ENCODE measurements around the gene SUCLA2. TPM values are rescaled to one million over a fixed set of nuclear protein-coding genes. Genes with fewer than 3 reads are reported as not detected.

The SUCLA2 gene
- total and polyA plus RNA-seq, 9 of the 15 experiments (the other 6 are each of a cell fraction or from before 2014, with no cell fraction given), result 23.3 to 52.9 (median 35.8) TPM

GRCh38 chr13:47976325-47976724 is 24.7 kb downstream of the SUCLA2 start:
- CTCF ChIA-PET (ENCODE audit: low intra/inter-chr PET ratio), result no interaction called here
- no peak for TF ChIP-seq SAP30 (IDR thresholded peaks at IDR 0.05; ENCODE audit: borderline replicate concordance, insufficient read depth, low read depth, low read length, poor library complexity, severe bottlenecking)
- TF ChIP-seq KLF10 (CRISPR knock-in tag; IDR thresholded peaks at IDR 0.05), result no peak
- TF ChIP-seq, protein P1, sequence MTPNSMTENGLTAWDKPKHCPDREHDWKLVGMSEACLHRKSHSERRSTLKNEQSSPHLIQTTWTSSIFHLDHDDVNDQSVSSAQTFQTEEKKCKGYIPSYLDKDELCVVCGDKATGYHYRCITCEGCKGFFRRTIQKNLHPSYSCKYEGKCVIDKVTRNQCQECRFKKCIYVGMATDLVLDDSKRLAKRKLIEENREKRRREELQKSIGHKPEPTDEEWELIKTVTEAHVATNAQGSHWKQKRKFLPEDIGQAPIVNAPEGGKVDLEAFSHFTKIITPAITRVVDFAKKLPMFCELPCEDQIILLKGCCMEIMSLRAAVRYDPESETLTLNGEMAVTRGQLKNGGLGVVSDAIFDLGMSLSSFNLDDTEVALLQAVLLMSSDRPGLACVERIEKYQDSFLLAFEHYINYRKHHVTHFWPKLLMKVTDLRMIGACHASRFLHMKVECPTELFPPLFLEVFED (CRISPR knock-in tag; conservative IDR thresholded peaks at IDR 0.05), result no peak
- WGBS (ENCODE audit: insufficient coverage, low coverage, missing lambda C conversion rate), result no CpG with 5 or more reads among the region's 1 CpG

GRCh38 chr13:47964863-47965262 is 36.2 kb downstream of the SUCLA2 start:
- WGBS (ENCODE audit: insufficient coverage, low coverage, missing lambda C conversion rate), result 96% methylated on average over 3 of the region's 3 CpGs
- ChIA-PET POLR2A (no interaction called here), CTCF (ENCODE audit: low intra/inter-chr PET ratio) (no interaction called here)
- Histone ChIP-seq H3K9ac (ENCODE audit: insufficient read depth in 1 of 2, low read depth in 2 of 2, low read length in 2 of 2) (no peak overlapping the region), H3K79me2 (ENCODE audit: control insufficient read depth, insufficient read depth, low read length) (no peaks in the 10 kb centered on the region), H3K9me1 (ENCODE audit: control insufficient read depth, insufficient read depth, low read length) (no peaks in the 10 kb centered on the region), H3K4me3 (no peak overlapping the region), H3K4me2 (ENCODE audit: insufficient read depth, low read length) (no peak overlapping the region), H2AFZ (ENCODE audit: low read depth, low read length) (no peak overlapping the region), H3K27me3 (ENCODE audit: control insufficient read depth in 2 of 2, insufficient read depth in 2 of 2, low read length in 2 of 2) (no peaks in the 10 kb centered on the region), H3K36me3 (ENCODE audit: control insufficient read depth, insufficient read depth, low read length) (peaks cover 6% of the 10 kb centered on the region; the same call in 1 of the 3 replicates), H3K27ac (ENCODE audit: extremely low read depth, low read depth, low read length) (no peak overlapping the region), H4K20me1 (replicated peaks; ENCODE audit: control insufficient read depth, insufficient read depth, low read length) (no peaks in the 10 kb centered on the region), H3K9me3 (replicated peaks; ENCODE audit: control insufficient read depth, insufficient read depth, low read depth, low read length) (no peaks in the 10 kb centered on the region), H3K4me1 (replicated peaks in 1 of 2; ENCODE audit: control insufficient read depth in 2 of 2, insufficient read depth in 2 of 2, low read length in 2 of 2) (no peaks in the 10 kb centered on the region)
- DNase-seq (ENCODE audit: extremely low read depth in 1 of 4, low spot score in 3 of 4), result no peak
- BruUV-seq (replicated peaks), result no TSS peak
- no peak for ATAC-seq
- FAIRE-seq, result no peak
- intact Hi-C loops (cut with micrococcal nuclease) (no loop called here), in situ Hi-C loops (cut with MboI) (no loop called here)
- no peak for TF ChIP-seq ZNF507 (tag; conservative IDR thresholded peaks at IDR 0.05)
- TF ChIP-seq TEAD4 (IDR thresholded peaks at IDR 0.05; ENCODE audit: low read length), result no peak
- no peak for TF ChIP-seq TEAD4 (CRISPR knock-in tag; IDR thresholded peaks at IDR 0.05; ENCODE audit: borderline replicate concordance)
- no peak for TF ChIP-seq CHD4 (IDR thresholded peaks at IDR 0.05; ENCODE audit: insufficient read depth, insufficient replicate concordance, low read depth, low read length, poor library complexity, severe bottlenecking)
- TF ChIP-seq E2F8 (IDR thresholded peaks at IDR 0.05; ENCODE audit: low read depth, partially characterized antibody), result no peak
- TF ChIP-seq SLC30A9 (CRISPR knock-in tag; IDR thresholded peaks at IDR 0.05), result no peak

More at GRCh38 chr13:47976325-47976724, 24.7 kb downstream of the SUCLA2 start:
- H3K36me3 ChIP-seq (ENCODE audit: control insufficient read depth, insufficient read depth, low read length), result peaks cover 3% of the 10 kb centered on the region; the same call in 2 of the 3 replicates
- no peaks in the 10 kb centered on the region for H3K9me3 ChIP-seq (replicated peaks; ENCODE audit: control insufficient read depth, insufficient read depth, low read depth, low read length)
- no peaks in the 10 kb centered on the region for H3K4me1 ChIP-seq (replicated peaks in 1 of 2; ENCODE audit: control insufficient read depth in 2 of 2, insufficient read depth in 2 of 2, low read length in 2 of 2)
- intact Hi-C loops (cut with micrococcal nuclease), result no loop called here
- H3K27ac ChIP-seq (ENCODE audit: extremely low read depth, low read depth, low read length), result no peak overlapping the region
- no peaks in the 10 kb centered on the region for H3K27me3 ChIP-seq (ENCODE audit: control insufficient read depth in 2 of 2, insufficient read depth in 2 of 2, low read length in 2 of 2)
- H3K9ac ChIP-seq (ENCODE audit: insufficient read depth in 1 of 2, low read depth in 2 of 2, low read length in 2 of 2), result no peak overlapping the region
- H2AFZ ChIP-seq (ENCODE audit: low read depth, low read length), result no peak overlapping the region
- H3K4me3 ChIP-seq, result no peak overlapping the region
- H3K9me1 ChIP-seq (ENCODE audit: control insufficient read depth, insufficient read depth, low read length), result no peaks in the 10 kb centered on the region
- in situ Hi-C loops (cut with MboI), result no loop called here
- H3K4me2 ChIP-seq (ENCODE audit: insufficient read depth, low read length), result no peak overlapping the region
- ATAC-seq (no peak), FAIRE-seq (no peak), DNase-seq (ENCODE audit: extremely low read depth in 1 of 4, low spot score in 3 of 4) (no peak)
- POLR2A ChIA-PET, result no interaction called here
- BruUV-seq (replicated peaks), result no TSS peak
- H4K20me1 ChIP-seq (replicated peaks; ENCODE audit: control insufficient read depth, insufficient read depth, low read length), result no peaks in the 10 kb centered on the region
- H3K79me2 ChIP-seq (ENCODE audit: control insufficient read depth, insufficient read depth, low read length), result peaks cover 3% of the 10 kb centered on the region; the same call in 1 of the 3 replicates

Measured in K562 (cell line).